GM13976 (cell line): ENCODE measurements around the gene SRP9.
"Not testable (repeated sequence)": the region's sequence is repeated elsewhere in the genome, so short reads cannot be mapped to it uniquely, and the experiment has no call there.

Experiments used
- DNase-seq: peaks from one replicate; pipeline ENCODE4 v3.0.0; 2012; ENCODE audit warnings: low spot score
- CTCF ChIP-seq: IDR thresholded peaks from 2 replicates; pipeline ENCODE4 v1.5.1; 2012; ENCODE audit warnings: borderline replicate concordance, mild to moderate bottlenecking; ENCODE audit not compliant: insufficient read depth; ENCODE audit errors: extremely low read depth, missing control alignments, control extremely low read depth
- in situ Hi-C: fragments of 300-500 bp; cut with MboI; formaldehyde crosslinking; loops from one replicate; pipeline ENCODE4 v1.12.0; 2022; ENCODE audit warnings: low sequenced_read_pairs, mixed read lengths, inconsistent platforms; ENCODE audit not compliant: unreplicated experiment

The SRP9 gene

GRCh38 chr1:225774281-225775147, 3.1 kb upstream of the SRP9 start:
- TF ChIP-seq CTCF, result no peak
- no peak for DNase-seq
- in situ Hi-C loops, result loop anchor here (10.0 kb wide), 1 partner anchor 300 kb away; no protein-coding TSS in a partner anchor

GRCh38 chr1:225776294-225776693, 1.3 kb upstream of the SRP9 start:
- TF ChIP-seq CTCF, result no peak
- in situ Hi-C loops, result loop anchor here (10.0 kb wide), 1 partner anchor 301 kb away; no protein-coding TSS in a partner anchor
- no peak for DNase-seq

- no peak for DNase-seq
- TF ChIP-seq CTCF, result no peak
- in situ Hi-C loops, result loop anchor here (10.0 kb wide), 1 partner anchor 302 kb away; no protein-coding TSS in a partner anchor
Measured at GRCh38 chr1:225777058-225777582, 506 bp upstream of the SRP9 start.

- TF ChIP-seq CTCF, result no peak
- in situ Hi-C loops, result loop anchor here (10.0 kb wide), 1 partner anchor 304 kb away; no protein-coding TSS in a partner anchor
- no peak for DNase-seq
Measured at GRCh38 chr1:225778337-225778669, 677 bp downstream of the SRP9 start.

GRCh38 chr1:225779165-225779564, 1.5 kb downstream of the SRP9 start:
- DNase-seq, result not testable (repeated sequence)
- in situ Hi-C loops, result loop anchor here (10.0 kb wide), 1 partner anchor 304 kb away; no protein-coding TSS in a partner anchor

- no peak for TF ChIP-seq CTCF
- in situ Hi-C loops, result no loop called here
- DNase-seq, result no peak
Measured at GRCh38 chr1:225780134-225780533, 2.5 kb downstream of the SRP9 start.

- DNase-seq, result no peak
Measured at GRCh38 chr1:225780630-225781029, 3.0 kb downstream of the SRP9 start.

GRCh38 chr1:225789142-225789541, 11.5 kb downstream of the SRP9 start:
- DNase-seq, in situ Hi-C loops: not testable (repeated sequence)

More at GRCh38 chr1:225780630-225781029, 3.0 kb downstream of the SRP9 start:
- TF ChIP-seq CTCF, result no peak
- in situ Hi-C loops, result no loop called here
